Uterus (tissue), 2 donors: Measurements from ENCODE around the gene LDLRAD4.
"Not testable (repeated sequence)": the region's sequence is repeated elsewhere in the genome, so short reads cannot be mapped to it uniquely, and the experiment has no call there.

Experiments
- POLR2A ChIP-seq, 2 donors: fragments of 450-650 bp; IDR thresholded peaks; one replicate each; pipeline ENCODE4 v1.6.1; 2016; ENCODE audit warnings: antibody characterized with exemption in 2 of 2, mild to moderate bottlenecking in 1 of 2, moderate library complexity in 1 of 2
- TF ChIP-seq, protein P1 (sequence below), 4 experiments: fragments of 200-600 bp in 2 of 4; fragments of 450-650 bp in 2 of 4; sonication (generic) in 2 of 4; IDR thresholded peaks; one replicate each; pipeline ENCODE4 v1.5.1; 2016 to 2019; ENCODE audit warnings: antibody characterized with exemption in 4 of 4, mild to moderate bottlenecking in 2 of 4, moderate library complexity in 1 of 4

DNA sequence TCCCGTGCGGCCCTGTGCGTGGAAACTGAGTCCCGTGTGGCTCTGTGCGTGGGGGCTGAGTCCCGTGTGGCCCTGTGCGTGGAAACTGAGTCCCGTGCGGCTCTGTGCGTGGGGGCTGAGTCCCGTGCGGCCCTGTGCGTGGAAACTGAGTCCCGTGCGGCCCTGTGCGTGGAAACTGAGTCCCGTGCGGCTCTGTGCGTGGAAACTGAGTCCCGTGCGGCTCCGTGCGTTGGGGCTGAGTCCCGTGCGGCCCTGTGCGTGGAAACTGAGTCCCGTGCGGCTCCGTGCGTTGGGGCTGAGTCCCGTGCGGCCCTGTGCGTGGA lies 43.8 kb downstream of the LDLRAD4 start:
- not testable (repeated sequence) for TF ChIP-seq POLR2A (IDR thresholded peaks at IDR 0.05)
- TF ChIP-seq, protein P1, sequence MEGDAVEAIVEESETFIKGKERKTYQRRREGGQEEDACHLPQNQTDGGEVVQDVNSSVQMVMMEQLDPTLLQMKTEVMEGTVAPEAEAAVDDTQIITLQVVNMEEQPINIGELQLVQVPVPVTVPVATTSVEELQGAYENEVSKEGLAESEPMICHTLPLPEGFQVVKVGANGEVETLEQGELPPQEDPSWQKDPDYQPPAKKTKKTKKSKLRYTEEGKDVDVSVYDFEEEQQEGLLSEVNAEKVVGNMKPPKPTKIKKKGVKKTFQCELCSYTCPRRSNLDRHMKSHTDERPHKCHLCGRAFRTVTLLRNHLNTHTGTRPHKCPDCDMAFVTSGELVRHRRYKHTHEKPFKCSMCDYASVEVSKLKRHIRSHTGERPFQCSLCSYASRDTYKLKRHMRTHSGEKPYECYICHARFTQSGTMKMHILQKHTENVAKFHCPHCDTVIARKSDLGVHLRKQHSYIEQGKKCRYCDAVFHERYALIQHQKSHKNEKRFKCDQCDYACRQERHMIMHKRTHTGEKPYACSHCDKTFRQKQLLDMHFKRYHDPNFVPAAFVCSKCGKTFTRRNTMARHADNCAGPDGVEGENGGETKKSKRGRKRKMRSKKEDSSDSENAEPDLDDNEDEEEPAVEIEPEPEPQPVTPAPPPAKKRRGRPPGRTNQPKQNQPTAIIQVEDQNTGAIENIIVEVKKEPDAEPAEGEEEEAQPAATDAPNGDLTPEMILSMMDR (IDR thresholded peaks at IDR 0.05) = not testable (repeated sequence)
